NCI-H1436 treated with DMSO at 0.1 percent for 48 hours (cell line): ENCODE measurements around the gene MGLL.
A peak's percentile ranks its signal among the peaks of the same experiment; 100 is the strongest.

ENCODE experiments used
- DNase-seq: peaks from one replicate; lab custom pipeline; 2025; lab: John Stamatoyannopoulos, UW

MGLL gene

GRCh38 chr3:127758013-127758412 is 64.3 kb downstream of the MGLL start:
- no peak for DNase-seq

- no peak for DNase-seq
Measured at GRCh38 chr3:127755305-127755681, 67.0 kb downstream of the MGLL start.

GRCh38 chr3:127754411-127755304 is 67.7 kb downstream of the MGLL start:
- DNase-seq = no peak

- no peak for DNase-seq
Measured at GRCh38 chr3:127753898-127754410, 68.4 kb downstream of the MGLL start.

GRCh38 chr3:127753338-127753737 is 69.0 kb downstream of the MGLL start:
- no peak for DNase-seq

- DNase-seq = no peak
Measured at GRCh38 chr3:127751782-127752181, 70.5 kb downstream of the MGLL start.

GRCh38 chr3:127751163-127751621 is 71.1 kb downstream of the MGLL start:
- DNase-seq = no peak

GRCh38 chr3:127750226-127751031 is 71.9 kb downstream of the MGLL start:
- no peak for DNase-seq

- no peak for DNase-seq
Measured at GRCh38 chr3:127749787-127750225, 72.5 kb downstream of the MGLL start.

GRCh38 chr3:127749361-127749760 is 73.0 kb downstream of the MGLL start:
- DNase-seq = no peak

- DNase-seq = no peak
Measured at GRCh38 chr3:127748754-127749327, 73.5 kb downstream of the MGLL start.

- peak; percentile 52 for DNase-seq
Measured at GRCh38 chr3:127747751-127748521, 74.4 kb downstream of the MGLL start.

- DNase-seq = no peak
Measured at GRCh38 chr3:127747066-127747465, 75.2 kb downstream of the MGLL start.

GRCh38 chr3:127746400-127747057 is 75.8 kb downstream of the MGLL start:
- no peak for DNase-seq

- no peak for DNase-seq
Measured at GRCh38 chr3:127745656-127746399, 76.5 kb downstream of the MGLL start.

- no peak for DNase-seq
Measured at GRCh38 chr3:127744875-127745274, 77.4 kb downstream of the MGLL start.

- DNase-seq = no peak
Measured at GRCh38 chr3:127744253-127744815, 78.0 kb downstream of the MGLL start.

- no peak for DNase-seq
Measured at GRCh38 chr3:127743351-127744252, 78.7 kb downstream of the MGLL start.

- DNase-seq = no peak
Measured at GRCh38 chr3:127742580-127742979, 79.7 kb downstream of the MGLL start.
